GM12874 (cell line): ENCODE data around the gene MAGI2.

Experiments used
- CTCF ChIP-seq: IDR thresholded peaks from 2 replicates; pipeline ENCODE4 v1.5.1; 2011; ENCODE audit warnings: low read depth, mild to moderate bottlenecking, control low read depth, low read length, moderate library complexity; ENCODE audit not compliant: insufficient read depth

MAGI2 gene

GRCh38 chr7:78020874-78021249 lies 1432.6 kb downstream of the MAGI2 start:
- TF ChIP-seq CTCF = no peak

DNA sequence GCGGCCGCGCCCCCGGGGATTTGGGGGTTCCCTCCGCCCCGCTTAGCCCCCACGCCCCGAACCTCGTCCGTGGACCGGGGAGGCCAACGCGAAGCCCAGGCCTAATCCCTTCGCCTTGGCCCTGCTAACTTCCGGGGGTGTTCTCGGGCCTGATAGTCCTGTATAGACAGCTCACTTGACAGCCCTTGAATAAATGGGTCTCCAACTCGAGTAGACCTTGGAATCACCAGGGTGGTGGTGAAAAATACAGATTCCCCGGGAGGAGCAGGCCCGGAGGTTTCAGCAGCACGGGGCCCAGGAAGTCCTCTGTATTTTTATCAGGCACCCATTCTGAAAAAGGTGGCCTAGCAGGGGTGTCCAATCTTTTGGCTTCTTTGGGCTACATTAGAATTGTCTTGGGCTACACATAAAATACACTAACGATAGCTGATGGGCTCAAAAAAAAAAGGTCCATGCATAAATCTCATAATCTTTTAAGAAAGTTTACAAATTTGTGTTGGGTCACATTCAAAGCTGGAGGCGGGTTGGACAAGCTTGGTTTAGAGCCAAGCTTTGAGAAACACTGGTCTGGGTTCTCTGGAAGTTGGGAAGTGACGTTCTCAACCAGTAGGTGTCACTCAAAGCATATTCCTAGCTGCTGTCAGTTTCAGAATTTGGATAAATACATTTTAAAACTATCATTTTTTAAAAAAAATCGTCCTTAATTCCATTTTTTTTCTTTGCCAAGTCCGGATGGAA lies 1433.2 kb downstream of the MAGI2 start:
- TF ChIP-seq CTCF = peak; percentile 37; the same call in 1 of the 2 replicates

DNA sequence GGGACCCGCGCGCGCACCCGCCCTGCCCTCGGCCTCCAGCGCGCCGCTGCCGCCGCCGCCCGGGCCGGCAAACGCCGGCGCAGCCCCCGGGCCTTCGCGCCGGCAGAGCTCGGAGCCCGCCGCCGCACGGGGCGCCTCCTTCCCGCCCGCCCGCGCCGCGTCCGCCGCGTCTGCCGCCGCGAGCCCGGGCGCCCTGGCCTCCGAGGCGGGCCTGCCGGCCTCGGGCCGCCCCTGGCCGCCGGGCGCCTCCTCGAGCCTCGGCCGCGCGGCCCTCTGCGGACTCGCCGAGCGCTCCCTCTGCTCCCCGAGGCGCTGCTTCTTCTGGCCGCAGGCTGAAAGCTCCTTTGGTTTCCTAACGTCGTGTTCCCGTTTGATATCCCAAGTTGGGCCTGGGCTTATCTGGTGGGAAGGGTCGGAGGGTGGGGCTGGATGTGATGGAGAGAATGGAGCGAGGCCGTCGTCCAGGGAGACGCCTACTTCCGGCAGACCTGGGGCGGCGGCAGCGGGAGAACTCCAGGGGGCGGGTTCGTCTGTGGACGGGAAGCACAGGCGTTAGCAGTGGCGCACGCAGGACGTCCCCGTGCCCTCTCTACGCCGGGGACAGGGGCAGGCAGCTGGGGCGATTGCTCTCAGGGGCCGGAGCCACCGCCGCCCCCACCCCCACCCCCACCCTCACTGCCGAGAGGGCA lies 1433.9 kb downstream of the MAGI2 start:
- TF ChIP-seq CTCF = no peak

GRCh38 chr7:78018641-78019446 lies 1434.6 kb downstream of the MAGI2 start:
- TF ChIP-seq CTCF = no peak

- TF ChIP-seq CTCF = no peak
Observed at GRCh38 chr7:78017591-78018100, 1435.8 kb downstream of the MAGI2 start.

DNA sequence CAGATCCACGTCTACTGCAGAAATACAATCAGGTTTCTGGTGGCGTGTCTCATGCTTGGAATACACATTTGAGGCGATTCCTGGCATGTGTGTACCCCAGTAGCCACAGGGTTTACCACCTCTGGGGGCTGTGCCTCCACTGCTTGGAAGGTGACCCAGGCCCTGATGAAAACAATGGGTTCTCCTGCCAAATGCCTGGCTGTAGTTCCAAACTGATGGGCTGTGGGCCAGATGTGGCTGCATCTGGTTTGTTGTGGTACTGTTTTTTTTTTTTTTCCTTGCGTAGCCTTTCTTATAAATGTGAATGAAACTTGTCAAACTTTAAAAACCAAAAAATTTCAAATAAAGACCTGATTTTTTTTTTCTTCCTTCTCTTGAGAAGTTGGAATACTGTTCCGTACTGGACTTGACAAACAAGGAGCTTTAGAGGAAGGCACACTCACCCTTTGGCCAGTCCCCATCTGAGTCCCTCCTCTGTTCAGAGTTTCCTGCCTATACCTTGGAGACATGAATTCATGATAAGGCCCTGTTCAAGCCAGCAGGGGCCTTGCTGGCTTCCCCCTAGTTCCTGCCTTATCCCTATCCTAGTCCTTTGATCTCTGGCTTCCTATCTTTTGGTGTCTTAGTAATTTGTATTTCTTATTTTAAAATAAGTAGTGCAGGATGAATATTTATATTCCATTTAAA lies 1437.8 kb downstream of the MAGI2 start:
- no peak for TF ChIP-seq CTCF
